Bronchial smooth muscle cell (primary cell): Measurements from ENCODE around the gene TEX261. TPM values are rescaled to one million over a fixed set of nuclear protein-coding genes. Genes with fewer than 3 reads are reported as not detected.

ENCODE experiments used
- total RNA-seq: library from RNA; depleted of rRNA; stranded (reverse); fragments of >200 nt; gene quantifications from 2 replicates; pipeline ENCODE4 v1.2.1, GENCODE V29; 2014

TEX261 gene
- 22.1 and 34.9 TPM in 2 replicates for total RNA-seq

DNA sequence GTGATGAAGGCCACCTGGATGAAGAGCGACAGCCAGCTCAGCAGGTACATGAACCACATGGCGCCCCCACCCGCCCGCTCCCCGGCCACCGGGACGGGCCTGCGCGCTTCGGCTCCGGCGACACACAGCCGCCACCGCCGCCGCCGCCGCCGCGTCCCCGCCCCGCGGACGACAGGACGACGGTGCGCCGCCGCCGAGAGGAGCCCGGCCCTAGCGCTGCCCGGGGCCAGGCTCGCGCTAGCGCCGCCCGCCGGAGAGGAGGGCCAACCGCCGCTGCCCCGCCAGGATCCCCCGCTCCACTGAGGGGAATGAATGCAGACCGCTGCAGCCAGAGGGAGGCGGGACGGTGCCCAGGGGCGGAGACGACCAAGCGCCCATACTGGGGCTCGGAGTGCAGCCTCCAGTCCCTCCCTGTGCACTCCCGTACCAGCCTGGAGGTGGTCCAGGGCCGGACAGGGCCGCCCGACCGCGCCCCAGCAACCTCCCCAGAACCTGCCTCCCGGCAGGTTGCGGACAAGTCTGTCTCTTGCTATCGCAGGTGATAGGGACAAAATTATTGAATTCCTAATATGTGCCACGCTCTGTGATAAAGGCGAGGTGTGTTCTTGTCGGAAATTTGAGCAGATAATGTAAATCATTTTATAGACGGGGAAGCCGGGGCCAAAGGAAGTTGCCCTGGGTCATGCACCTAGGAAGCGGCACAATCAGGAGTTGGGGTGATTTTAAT is at the start of gene TEX261:
Gene TEX261 (minus strand): TSS at position 175 of the 727 bp plus-strand sequence. CDS start 116 bp downstream, at position 59.

DNA sequence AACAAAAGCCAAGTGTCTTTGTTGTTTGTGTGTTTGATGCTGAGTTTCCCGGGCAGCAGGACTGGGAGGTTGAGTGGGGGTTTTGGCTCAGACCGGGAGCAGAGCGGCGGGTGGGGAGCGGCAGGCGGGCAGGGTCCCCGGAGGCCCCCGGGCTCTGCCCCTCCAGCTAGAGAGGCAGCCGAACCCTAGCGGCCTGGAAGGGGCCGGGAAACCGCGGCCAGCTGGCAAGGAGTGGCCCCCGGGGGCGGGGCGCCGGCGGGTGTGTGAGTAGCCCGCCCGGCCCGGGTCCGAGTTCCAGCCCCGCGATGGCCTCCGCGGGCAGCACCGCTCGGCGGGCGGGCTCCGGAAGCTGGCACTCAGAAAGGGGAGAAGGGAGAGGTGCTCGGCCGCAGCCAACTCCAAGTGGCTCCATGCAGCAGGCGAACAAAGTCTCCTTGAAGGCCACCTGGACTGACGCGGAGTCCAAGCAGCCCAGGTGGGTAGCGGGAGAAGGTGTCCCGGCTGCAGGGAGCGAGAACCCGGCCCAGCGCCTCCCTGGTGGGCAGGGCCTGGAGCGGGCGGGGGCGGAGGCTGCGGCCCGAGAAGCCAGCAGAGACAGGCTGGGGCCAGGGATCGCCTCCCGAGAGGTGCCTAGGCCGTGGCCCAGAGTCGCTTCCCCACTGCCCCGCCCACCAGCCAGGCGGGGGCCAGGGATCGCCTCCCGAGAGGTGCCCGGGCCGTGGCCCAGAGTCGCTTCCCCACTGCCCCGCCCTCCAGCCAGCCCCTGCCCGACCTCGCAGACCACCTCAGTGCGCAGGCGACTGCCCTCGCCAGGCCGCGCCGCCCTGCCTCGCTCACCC is 16.1 kb downstream of the TEX261 start, which contains the start of gene ANKRD53:
Gene ANKRD53 (plus strand): TSS at position 290 of the 839 bp plus-strand sequence. CDS start 16 bp downstream, at position 306.

Other genes with a start within 250 kb of the TEX261 start
- not detected in 2 replicates for gene ADD2, start 226.7 kb downstream of the TEX261 start, total RNA-seq
- not detected in 2 replicates for gene FIGLA, start 204.2 kb downstream of the TEX261 start, total RNA-seq
- gene CLEC4F, start 174.3 kb downstream of the TEX261 start, total RNA-seq: not detected in 2 replicates
- 0.09 TPM in 1 of 2 replicates, not detected in the other for gene CD207, start 159.1 kb downstream of the TEX261 start, total RNA-seq
- 0.79 and 2.4 TPM in 2 replicates for gene VAX2, start 94.3 kb downstream of the TEX261 start, total RNA-seq
- 0.79 and 1.3 TPM in 2 replicates for gene ATP6V1B1, start 59.0 kb downstream of the TEX261 start, total RNA-seq
- 0.95 and 1.7 TPM in 2 replicates for gene ANKRD53, start 16.2 kb downstream of the TEX261 start, total RNA-seq
- gene NAGK, start 73.8 kb upstream of the TEX261 start, total RNA-seq: 70.6 and 106 TPM in 2 replicates
- gene MCEE, start 135.4 kb upstream of the TEX261 start, total RNA-seq: 23.8 and 25.1 TPM in 2 replicates
- gene MPHOSPH10, start 135.8 kb upstream of the TEX261 start, total RNA-seq: 12.8 and 17.0 TPM in 2 replicates
- gene PAIP2B, start 232.2 kb upstream of the TEX261 start, total RNA-seq: 0.63 and 0.94 TPM in 2 replicates